SIG-M5 treated with dmso at 0.1 percent for 504 hours (cell line): ENCODE measurements around the gene FGA.
A peak's percentile ranks its signal among the peaks of the same experiment; 100 is the strongest.
"Not testable (repeated sequence)": the region's sequence is repeated elsewhere in the genome, so short reads cannot be mapped to it uniquely, and the experiment has no call there.

Source experiments
- DNase-seq: peaks from one replicate; lab custom pipeline; 2025; ENCODE audit not compliant: unreplicated experiment; lab: John Stamatoyannopoulos, UW

FGA gene

DNA sequence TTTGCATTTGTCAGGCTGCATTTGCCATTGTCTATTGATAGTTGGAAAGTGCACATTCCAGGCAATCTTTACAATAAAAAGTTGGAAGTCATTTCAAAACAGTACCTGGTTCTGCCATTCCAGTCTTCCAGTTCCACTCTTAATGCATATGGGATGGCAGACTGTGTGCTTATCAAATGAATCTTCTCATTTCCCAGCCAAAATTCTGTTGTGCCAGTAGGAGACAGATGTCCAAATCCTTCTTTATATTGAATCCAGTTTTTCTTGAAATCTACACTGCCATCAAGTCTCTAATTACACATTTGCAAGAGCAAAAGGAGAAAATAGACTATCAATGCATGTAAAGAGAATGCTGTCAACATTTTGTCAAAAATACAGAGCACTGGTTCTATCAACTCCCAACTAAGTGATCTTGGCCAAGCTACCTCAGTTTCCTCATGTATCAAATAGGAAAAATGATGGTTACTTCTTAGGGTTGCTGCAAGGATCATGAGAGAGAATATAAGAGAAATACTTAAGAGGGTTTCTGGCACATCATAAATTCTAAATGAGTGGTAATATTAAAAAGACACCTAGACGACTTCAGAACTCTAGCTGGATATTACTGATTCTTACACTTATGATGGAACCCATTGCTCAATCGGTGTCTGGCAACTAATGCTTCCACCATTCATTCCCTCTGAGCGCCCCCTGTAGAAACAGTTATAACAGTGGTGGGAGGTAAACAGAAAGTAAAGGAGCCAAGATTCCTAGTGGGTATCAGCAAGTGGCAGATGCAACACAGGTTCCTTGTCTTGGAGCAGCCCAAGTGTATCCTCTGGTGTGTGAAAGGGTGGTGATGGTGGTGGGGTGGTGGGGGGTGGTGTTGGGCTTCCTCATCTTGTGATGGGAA lies 18.1 kb upstream of the FGA start:
- no peak for DNase-seq

- no peak for DNase-seq
Observed at GRCh38 chr4:154606728-154607723, 16.5 kb upstream of the FGA start.

DNA sequence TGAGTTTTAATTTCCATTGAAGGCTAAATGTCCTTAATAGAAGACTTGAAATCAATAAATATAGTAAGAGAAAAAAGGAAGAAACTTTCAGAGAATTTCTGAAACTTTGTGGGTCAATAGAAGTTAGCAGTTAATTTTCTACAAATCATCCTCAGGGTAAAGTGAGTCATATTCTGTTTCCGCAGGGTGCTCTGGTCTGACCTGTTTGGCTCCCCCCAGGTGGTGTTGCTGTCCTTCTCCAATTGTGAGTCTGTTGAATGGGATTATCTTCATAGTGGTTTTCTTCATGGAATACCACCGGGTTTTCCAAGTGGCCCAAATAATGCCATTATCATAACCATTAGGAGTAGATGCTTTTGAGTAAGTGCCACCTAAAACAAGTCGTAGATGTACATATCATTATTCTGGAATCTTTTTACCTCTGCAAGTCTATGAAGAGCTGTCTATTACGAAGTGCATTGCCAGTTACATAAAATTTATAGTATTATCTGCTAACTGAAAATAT lies 14.2 kb upstream of the FGA start:
- DNase-seq: no peak

DNA sequence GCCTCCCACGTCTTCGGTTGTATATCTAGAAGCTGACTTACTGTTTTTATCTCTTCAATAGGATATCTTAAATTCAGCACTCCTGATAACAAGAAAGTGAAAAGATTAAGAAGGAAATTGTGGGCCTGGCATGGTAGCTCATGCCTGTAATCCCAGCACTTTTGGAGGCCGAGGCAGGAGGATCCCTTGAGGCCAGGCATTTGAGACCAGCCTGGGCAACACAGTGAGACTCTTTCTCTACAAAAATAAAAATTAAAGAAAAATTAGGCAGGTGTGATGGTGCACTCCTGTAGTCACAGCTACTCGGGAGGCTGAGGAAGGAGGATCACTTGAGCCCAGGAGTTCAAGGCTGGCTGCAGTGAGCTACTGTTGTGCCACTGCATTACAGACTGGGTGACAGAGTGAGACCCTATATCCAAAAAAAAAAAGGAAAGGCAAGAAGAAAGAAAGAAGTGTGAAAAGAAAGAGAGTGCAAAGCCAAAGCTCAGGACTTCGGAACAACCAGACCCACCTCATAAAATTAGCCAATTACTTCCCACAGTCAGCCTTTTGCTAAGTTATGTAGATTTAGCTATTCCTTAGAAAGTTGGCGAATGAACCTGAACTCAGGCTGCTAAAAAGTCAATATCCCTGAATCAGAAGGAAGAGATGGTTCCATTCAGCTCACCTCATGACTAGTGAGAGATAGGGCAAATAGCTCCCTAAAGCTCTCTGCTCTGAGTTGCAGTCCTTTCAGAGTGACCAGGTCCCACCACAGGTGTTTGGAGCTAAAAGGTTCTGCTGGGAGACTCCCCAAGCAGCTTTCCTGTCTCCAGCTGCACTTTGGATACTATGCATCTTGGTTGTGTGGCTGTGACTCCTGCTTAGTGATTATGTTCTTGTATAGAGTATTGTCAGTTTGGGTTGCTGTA lies 12.7 kb upstream of the FGA start:
- DNase-seq: no peak

DNA sequence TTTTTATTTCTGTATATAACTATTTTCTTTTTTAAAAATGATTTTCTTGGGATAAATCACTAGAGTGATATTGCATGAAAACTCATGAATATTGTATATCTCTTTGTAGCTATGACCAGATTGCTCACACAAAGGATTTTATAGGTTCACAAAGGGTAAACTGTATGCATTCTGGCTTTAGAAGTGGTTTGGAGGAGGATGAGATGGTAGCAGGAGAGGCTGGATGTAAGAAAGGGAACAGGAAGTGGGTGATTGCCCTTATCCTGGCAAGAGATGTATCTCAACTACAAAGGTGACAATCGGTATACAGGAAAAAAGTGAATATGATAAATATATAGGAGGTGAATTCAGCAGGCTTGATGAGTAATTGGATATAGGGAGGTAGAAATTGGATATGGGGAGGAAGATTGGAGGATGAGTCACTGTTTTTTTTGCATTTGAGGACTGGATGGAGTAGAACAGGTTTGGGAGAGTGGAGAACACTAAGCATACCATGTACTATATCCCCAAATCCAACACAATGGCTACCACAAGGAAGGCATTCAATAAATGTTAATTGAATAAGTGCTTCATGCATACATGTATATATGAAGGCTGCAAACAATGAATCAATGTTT lies 12.0 kb upstream of the FGA start:
- DNase-seq: no peak

GRCh38 chr4:154597798-154598774 lies 7.5 kb upstream of the FGA start:
- no peak for DNase-seq

GRCh38 chr4:154597281-154597680 lies 6.7 kb upstream of the FGA start:
- DNase-seq: not testable (repeated sequence)

DNA sequence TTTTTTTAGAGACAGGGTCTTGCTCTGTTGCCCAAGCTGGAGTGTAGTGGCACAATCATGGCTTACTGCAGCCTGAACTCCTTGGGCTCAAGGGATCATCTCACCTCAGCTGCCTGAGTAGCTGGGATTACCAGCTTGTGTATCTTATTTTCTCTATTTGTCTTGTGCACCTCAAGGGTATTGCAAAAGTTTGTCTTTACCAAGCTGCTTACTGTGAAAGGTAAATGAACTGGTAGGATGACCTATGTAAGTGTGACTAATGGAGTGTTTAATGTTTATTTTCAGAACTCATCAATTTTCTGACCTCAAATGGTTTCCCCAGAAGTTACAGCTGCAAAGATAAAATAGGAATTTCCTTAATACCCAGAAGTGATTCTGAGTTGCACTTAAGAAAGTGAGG lies 5.3 kb upstream of the FGA start:
- DNase-seq: peak; percentile 13

DNA sequence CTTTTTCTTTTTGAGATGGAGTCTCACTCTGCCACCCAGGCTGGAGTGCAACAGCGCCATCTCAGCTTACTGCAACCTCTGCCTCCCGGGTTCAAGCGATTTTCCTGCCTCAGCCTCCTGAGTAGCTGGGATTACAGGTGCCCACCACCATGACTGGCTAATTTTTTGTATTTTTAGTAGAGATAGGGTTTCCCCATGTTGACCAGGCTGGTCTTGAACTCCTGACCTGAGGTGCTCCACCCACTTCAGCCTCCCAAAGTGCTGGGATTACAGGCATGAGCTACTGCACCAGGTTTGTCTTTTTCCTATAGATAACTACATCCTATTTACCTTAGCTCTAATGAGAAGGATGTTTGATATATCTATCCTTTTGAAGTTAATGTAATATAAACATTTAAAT lies 3.8 kb upstream of the FGA start:
- DNase-seq: not testable (repeated sequence)

- no peak for DNase-seq
Observed at GRCh38 chr4:154593868-154594267, 3.3 kb upstream of the FGA start.

DNA sequence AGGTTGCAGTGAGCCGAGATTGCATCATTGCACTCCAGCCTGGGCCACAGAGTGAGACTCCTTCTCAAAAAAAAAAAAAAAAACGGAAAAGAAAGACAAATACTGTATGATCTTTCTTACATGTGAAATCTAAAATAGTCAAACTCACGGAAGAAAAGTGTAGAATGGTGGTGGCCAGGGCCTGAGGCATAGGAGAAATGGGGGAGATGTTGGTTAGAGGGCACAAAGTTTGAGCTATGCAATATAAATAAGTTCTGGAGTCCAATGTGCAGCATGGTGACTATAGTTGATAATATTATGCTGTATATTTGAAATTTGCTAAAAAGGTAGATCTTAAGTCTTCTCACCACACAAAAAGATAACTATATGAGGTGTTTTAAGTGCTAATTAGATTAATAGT lies 1.3 kb upstream of the FGA start:
- no peak for DNase-seq

GRCh38 chr4:154589296-154590197 lies 995 bp downstream of the FGA start:
- DNase-seq: no peak

GRCh38 chr4:154588198-154588597 lies 2.3 kb downstream of the FGA start:
- DNase-seq: no peak

DNA sequence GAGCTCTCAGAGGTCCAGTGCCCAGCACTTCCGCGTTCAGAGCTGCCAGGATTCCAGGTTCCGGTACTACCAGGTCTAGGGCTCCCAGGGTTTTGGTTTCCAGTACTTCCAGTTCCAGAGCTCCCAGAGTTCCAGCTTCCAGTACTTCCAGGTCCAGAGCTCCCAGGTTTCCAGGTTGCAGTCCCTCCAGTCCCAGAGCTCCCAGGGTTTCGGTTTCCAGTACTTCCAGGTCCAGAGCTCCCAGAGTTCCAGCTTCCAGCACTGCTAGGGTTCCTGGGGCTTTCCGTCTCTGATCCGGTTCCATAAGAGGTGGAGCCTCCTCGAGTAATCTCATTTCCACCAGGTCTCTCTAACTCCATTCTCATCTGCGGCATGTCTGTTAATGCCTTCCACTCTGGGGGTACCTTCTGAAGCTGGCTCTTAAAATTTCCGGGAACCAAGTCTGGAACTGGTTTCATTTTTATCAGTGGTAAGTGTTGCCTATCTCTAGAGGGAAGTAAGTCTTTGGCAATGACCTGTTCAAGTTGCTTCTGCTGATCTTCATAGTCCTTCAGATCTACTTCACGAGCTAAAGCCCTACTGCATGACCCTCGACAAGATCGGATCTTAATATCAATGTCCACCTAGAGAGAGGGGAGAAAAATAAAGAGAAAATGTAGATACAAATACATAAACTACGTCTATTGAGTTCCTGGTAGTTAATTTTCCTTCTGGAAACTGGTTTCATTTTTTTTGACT lies 4.1 kb downstream of the FGA start:
- DNase-seq: no peak

- no peak for DNase-seq
Observed at GRCh38 chr4:154585369-154586018, 5.0 kb downstream of the FGA start.

DNA sequence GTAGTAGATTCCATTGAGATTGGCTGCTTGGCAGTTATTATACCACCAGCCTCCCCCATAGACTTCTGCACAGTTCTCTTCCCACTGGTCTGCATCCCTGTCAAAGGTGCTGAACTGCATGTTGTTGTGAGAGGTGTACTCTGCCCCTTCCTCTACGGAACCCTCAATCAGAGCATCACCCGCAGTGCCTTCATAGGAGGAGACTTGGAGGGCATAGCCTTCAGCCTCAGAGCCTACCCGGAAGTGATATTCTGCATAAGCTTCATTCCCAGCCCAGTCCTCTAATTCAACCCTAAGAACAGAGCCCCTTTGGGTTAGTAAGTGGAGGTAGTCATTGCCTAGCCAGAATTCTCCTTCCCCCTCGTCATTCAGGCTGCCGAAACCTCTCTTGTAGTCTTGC lies 6.3 kb downstream of the FGA start:
- DNase-seq: no peak

DNA sequence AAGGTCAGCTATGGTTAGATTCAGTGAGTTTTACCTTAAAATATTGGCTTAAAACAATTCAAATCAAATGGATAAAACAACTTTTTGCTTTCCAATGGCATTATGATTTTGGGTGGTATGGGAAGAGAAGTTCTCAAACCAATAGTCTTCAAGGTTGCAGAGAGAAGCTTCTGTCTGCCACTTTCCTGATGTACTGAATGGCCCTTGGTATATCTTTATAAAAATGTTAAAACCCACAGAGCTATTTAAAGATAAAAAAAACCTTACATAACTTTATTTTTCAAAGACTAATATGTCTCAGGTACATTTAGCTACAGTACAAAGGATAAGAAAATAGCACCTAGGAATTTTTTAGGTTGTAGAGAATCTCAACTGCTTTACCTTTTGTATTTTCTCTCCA lies 6.9 kb downstream of the FGA start:
- DNase-seq: no peak
